T-helper 2 cell treated with Interferon-gamma antibody and Interleukin-4, amounts not matched to agents 100 ng/mL and 5 ng/mL, for 36 hours (primary cell): ENCODE measurements around the gene VPS13A. TPM values are rescaled to one million over a fixed set of nuclear protein-coding genes. Genes with fewer than 3 reads are reported as not detected.
"Not testable (repeated sequence)": the region's sequence is repeated elsewhere in the genome, so short reads cannot be mapped to it uniquely, and the experiment has no call there.

Experiments
- intact Hi-C: fragments of 100-400 bp; cut with micrococcal nuclease; formaldehyde crosslinking; loops from one replicate; pipeline ENCODE4 v1.15.1; 2023
- total RNA-seq: library from RNA; stranded (reverse); gene quantifications from 2 replicates; pipeline ENCODE4 v1.2.3, GENCODE V29; 2022

VPS13A gene
- total RNA-seq, 1 donor from 2014 or later = 47.6 TPM

DNA sequence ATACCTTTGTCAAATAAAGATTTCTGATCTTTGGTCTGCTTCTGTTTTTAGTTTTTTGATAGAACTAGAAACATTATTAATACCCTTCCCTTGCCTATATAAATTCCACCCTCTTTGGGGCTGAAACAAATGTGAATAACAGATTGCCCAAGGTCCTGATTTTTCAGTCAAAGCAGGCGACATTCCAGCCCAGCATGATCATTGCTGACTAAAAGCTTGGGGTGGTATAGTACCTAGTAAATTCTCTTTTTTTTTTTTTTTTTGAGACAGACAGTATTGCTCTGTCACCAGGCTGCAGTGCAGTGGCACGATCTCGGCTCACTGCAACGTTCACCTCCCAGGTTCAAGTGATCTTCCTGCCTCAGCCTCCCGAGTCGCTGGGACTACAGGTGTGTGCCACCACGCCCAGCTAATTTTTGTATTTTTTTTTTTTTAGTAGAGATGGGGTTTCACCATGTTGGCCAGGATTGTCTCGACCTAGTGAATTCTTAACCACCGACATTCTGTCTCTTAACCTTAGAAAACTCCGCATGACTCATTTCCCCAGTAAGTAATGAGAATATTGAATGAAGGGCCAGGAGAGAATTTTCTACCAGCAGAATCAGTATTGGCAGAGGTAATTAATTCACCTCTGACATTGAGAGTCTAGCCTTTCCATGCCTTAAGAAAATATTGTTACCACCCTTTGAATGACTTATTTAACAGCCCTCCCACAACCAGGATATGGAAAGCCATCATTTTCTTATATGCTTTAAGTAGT is 244.4 kb downstream of the VPS13A start:
- intact Hi-C loops = no loop called here

DNA sequence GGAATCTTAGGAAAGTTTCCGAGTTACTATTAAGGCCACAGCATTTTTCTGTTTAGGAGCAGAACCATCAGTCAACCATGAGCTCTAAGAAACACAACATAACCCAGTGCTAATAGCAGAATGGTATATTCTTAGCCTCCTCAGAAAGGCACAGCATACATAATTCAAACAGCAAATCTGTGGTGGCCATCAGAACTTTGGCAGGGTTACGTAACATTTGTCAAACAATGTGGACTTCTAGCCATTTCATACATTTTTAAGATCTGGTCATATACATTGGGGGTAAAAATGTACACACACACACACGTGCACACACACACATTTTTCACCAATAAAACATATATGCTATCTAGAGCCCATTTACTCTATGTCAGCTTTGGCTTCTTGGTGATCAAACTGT is 245.6 kb downstream of the VPS13A start:
- intact Hi-C loops = no loop called here

DNA sequence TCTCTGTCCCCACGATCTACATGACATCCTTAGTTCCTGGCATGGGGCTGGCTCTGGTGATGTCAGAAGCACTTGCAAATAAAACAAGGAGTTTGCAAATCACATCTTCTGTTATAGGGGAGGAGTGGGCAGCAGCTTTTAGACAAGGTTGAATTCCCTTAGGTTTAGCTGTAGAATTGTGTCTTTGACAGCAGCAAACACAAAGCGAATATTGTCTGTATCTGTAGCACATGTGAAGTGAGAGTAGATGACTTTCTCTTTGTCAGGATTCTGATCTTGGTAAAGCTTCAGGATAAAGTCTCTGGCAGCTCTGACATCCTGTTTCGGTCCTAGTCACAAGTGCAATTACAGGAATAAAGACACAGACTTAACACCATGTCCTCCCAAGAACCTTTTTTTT is 246.5 kb downstream of the VPS13A start:
- intact Hi-C loops = no loop called here

DNA sequence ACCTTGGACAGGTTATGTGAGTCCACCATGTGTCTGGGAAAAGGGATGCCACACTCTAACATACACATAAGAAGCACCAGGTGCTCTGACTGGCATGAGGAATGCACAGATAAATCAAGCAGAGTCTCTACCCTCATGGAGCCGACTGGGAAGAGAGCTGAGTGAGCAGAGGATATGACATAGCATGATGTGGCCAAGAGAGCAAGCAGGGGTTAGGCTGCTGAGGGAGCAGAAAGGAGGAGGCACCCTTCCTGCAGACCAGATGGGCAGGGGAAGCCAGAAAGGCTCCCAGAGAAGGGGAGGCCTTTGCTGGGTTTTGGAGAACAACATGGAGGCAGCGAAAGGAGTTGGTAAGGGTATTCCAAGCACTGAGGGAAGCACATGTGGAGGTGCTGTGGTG is 247.7 kb downstream of the VPS13A start:
- intact Hi-C loops = no loop called here

DNA sequence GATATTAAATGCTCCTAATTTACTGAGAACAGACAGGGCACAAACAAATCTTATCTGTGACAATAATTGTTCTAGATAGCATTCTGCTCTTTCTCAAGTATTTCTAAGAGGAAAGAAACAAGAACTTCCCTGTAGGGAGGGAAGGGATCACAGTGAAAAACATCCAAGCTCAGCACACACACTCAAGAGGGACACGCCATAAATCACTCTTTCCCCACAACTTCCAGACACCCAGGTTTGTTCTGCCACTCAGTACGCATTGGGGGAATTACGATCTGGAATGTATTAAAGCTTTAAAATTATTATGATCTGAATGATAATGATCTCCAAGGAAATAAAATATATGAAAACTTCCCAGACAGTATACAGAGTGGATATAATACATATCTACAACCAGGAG is 249.4 kb downstream of the VPS13A start:
- intact Hi-C loops = no loop called here

DNA sequence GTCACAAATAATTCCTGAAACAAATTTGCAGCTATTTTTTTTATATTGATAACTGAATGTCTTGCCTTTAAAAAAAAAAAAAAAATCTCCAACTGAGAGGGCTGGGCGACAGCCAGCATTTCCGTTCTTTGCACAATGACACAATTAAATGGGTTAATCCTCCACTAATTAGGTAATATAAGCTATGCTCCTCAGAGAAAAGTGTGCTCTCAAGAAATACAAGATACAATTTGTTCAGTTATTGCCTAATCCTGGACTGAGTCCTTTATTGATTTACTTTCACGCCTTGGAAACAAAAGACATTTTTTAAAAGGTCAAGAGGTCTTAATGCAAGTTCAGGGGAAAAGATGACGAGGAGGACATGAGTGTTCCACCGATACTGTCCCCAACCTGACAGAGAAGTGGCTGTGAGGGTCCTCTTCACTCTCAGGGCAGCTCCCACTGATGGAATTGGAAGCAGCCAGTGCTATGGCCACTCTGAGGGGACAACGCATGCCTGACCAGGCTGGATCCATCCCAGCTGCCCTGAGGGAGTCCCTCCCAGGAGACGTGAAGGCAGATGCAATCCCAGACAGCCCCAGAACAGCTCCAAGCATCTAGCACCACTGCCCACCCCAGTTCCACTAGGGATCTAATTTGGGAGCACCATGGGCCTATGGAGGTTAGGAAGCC is 250.1 kb downstream of the VPS13A start:
- intact Hi-C loops = no loop called here

DNA sequence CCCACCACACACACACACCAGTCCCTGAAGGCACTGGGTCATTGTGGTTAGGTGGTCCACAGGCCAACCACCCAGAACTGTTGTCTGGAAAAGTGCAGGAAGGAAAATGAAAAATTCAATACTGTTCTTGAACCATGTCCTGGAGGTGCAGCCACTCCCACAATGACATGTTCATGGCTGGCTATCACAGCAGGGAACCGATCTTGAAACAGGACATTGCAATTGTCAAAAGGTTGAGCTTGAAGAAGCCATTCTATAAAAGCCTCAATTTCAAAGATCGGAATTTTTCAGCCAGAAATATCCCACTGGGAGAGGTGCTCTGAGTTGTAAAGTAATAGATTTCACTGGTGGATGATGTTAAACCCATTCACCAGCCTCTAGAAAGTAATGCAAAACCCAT is 252.6 kb downstream of the VPS13A start:
- intact Hi-C loops = no loop called here

DNA sequence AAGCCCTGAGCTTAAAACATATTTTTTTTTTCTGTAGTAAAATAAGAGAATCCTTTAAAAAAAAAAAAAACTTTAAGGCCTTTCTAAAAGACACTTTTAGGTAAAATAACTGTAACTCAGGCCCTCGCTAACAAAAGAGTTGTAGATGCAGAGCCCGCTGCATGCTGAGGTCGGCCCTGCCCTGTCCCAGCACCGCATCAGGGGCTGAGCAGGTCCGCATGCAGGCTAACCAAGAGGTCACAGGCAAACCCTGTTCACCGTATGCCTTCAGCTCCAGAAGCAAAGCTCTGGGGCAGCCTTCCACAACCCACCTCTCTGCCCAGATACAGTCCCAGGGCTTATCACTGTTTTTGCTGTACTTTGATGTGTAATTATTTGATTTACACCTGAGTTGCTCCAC is 254.7 kb downstream of the VPS13A start:
- intact Hi-C loops = no loop called here

DNA sequence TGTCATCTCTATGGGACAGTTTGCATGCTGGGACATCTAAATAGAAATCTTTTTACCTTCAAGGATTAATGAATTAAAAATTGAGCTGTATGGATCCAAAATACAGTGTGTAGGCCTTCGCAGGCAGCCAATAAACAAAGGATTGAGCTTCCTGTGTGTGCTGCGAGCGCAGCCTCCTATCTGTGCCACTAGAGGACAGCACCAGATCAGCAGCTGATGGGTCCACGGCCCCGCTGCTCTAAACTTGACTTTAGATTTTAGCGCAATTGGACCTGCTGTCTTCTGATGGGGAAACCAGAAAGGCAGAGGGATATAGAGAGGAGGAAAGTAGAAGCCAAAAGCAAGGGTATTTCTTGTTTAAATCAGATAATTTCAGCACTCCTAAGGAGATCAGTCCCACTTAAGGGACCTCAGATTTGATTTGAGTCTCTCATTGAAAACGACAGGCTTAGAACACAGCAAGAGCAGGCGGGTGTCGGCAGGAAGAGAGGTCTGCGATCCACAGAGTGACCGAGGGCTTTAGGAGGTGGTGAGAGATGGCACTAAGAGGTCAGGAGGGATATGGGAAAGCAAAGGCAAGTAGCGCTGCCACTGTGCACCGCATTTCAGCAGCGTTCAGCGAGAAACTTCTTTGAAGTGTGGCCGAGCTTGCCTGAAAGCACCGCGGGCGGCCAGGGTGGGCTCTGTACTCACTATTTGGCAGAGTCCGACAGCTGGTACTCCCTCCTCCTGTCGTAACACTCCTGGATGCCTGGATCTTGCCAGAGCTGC is 256.5 kb downstream of the VPS13A start:
- intact Hi-C loops = loop anchor here (1.0 kb wide), 2 partner anchors 54 to 317 kb away; no protein-coding TSS in a partner anchor

DNA sequence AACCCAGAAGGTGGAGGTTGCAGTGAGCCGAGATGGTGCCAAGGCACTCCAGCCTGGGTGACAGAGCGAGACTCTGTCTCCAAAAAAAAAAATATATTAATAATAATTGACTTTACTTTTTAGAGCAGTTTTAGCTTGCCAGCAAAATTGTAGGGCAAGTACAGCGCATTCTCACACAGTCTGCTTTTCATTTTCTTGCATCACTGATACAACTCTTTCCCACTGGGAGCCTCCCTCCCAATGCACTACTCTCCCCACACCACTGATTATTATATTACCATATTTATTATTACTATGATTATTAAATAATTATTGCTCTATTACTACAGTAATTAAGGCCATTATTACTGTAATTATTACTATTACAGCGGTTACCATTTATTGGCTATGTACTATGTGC is 257.9 kb downstream of the VPS13A start:
- intact Hi-C loops = no loop called here

DNA sequence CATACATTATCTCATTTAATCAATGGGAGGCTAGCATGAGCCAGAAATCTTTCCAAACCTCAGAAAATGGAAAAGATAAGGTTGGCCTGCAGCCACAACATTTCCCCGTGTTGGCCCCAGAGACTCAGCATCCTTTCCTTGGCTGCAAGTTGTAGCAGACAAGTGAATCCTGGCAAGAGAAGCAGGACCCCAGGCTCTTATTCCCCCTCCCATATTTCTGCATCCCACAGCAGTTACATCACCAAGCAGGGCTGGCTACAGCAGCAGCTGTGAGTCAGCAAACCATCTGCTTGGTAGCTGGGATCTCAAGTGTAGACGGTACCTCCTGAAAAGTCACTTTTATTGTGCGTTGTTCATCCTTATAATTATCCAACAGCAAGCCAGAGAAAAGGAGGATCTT is 258.4 kb downstream of the VPS13A start:
- intact Hi-C loops = no loop called here

DNA sequence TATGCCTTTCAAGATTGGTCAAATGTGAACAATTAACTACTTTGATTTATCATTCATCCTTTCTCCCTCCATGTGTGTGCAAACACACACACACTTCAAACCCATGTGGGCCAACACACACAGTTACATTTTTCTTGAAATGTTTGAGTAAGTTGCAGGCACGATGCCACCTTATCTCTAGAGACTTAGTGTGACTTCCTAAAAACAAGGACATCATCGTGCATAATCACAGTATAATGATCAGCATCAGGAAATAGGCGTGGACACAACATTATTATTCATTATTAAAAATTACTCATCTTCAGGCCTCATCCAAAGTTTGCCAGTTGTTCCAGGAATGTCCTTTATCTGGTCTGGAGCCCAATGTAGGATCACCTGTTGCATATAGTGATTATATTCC is 261.3 kb downstream of the VPS13A start:
- intact Hi-C loops = no loop called here

DNA sequence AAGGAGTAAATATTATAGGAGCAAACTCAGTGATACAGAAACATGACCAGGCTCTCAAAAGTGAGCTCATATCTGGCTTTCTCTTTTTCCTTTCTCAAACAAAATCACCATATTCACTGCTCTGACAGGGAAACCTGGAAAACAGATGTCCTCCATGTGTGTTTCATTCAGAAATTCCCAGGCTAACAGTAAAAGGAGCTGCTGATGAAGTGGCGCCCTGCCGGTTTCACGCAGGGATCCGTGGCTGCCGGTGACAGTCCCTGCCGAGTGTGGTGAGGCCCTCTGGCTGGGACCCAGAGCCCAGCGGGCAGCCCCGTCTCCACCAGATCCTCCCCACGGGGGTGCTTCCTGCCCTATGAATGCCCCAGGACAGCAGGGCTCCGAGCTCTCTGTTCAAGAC is 262.7 kb downstream of the VPS13A start:
- intact Hi-C loops = no loop called here

DNA sequence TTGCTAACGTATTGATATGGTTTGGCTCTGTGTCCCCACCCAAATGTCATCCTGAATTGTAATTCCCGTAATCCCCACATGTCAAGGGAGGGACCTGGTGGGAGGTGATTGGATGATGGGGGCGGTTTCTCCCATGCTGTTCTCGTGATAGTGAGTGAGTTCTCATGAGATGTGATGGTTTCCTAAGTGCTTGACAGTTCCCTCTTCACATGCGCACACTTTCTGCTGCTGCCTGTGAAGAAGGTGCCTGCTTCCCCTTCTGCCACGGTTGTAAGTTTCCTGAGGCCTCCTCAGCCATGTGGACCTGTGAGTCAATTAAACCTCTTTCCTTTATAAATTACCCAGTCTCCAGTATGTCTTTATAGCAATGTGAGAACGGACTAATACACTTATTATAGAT is 263.8 kb downstream of the VPS13A start:
- intact Hi-C loops = not testable (repeated sequence)

DNA sequence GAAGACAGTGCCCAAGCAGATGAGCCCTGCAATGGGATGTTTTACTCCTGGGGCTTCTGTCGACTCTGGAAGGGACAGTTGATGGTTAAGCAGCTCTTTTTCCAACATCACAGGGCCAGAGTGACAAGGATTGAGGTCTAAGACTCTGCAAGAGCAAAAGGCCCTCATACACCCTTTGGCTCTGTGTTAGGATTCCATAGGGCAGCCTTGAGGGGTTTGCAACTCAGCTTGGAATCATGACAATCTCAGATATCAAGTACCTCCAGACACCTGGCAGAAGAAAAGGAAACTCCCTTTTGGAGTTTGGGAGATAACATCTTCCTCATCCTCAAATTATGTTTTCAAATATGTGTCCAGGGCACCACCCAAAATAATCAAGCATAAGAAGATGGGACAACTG is 265.1 kb downstream of the VPS13A start:
- intact Hi-C loops = no loop called here

DNA sequence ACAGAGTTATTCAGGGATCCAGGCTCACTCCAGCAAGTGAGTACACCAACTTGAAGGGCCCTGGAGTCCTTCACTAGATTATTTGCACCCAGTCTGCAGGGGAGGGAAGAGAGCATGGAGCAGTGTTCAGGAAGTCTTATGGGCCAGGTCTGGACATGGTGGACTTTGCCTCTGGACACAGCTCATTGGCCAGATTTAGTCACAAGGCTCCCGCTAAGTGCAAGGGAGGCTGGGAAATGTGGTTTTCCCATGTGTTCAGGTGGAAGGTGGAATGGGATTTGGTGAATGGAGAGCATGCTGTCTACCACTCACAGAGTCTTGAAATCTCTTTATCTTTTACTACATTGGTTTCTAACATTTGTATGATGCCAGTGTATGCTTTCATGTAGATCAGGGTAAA is 270.3 kb downstream of the VPS13A start:
- intact Hi-C loops = no loop called here

DNA sequence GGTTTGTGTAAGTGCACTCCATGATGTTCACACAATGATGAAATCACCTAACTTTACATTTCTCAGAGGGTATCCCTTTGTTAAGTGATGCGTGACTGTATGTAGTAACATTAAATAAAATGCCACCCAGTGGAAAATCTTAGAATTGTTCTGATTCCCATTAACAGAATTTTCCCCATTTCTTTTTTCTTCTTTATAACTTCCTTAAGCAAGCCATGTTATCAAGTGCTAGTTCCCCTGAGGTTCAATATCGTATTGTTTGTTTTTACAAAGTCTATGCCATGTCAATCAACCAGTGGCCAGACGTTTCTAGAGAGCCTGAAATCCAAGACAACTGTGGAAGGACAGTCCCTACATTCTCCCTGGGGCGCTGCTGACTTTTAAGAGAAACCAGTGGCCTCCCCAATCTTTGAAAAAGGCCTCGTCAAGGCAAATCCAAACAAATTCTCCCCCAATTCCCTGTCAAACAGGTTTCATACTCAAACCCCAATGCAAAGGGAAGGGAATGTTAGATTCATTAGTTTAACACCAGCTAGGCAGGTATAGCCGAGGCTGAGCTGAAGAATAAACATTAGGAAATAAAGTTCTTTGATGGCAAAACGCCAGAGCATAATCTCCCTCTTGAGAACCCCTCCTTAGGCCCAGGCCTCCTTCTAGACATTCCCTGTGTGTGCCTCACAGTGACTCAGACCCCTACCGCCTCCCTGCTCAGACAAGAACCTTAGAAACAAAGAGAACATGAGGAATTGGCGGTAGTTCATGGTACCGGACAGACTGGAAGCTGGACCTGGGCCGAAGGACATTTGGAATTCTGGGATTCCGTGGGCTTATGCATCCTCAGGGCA is 272.1 kb downstream of the VPS13A start:
- intact Hi-C loops = no loop called here

DNA sequence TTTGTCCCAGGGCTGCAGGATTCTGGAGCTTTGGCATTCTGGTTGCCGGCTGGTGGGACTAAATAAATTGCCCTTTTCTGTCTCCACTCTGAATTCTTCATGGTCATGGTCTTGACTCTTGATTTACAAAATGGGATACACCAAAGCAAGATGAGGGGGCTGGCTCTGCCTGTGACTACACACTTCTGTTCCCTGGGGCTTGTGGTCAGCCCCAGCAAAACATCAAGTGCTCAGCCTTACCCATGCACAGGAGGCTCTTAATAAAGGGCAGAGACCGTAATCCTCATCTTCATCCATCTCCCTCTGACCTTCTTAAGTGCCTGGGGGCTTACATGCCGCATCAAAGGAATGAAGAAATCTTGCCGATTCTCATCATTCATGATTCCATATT is 272.7 kb downstream of the VPS13A start:
- intact Hi-C loops = no loop called here

DNA sequence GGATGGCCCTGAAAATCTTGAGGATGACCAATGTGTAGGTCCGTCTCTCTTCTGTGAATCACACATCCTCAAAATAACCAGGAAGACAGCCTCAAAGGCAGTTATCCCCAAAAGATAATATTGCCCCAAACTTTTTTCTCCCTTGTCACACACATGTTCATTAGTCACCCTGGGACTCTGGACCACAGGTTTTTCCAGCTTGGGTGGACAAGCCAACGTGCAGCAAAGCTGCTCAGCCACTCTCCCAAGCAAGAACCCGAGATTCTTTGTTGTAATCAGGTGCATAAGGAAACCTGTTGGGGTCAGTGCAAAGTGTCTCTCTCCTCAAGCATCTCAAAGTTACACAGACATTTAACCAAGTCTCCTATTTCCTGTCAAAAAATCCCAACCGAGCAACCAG is 274.2 kb downstream of the VPS13A start:
- intact Hi-C loops = no loop called here

DNA sequence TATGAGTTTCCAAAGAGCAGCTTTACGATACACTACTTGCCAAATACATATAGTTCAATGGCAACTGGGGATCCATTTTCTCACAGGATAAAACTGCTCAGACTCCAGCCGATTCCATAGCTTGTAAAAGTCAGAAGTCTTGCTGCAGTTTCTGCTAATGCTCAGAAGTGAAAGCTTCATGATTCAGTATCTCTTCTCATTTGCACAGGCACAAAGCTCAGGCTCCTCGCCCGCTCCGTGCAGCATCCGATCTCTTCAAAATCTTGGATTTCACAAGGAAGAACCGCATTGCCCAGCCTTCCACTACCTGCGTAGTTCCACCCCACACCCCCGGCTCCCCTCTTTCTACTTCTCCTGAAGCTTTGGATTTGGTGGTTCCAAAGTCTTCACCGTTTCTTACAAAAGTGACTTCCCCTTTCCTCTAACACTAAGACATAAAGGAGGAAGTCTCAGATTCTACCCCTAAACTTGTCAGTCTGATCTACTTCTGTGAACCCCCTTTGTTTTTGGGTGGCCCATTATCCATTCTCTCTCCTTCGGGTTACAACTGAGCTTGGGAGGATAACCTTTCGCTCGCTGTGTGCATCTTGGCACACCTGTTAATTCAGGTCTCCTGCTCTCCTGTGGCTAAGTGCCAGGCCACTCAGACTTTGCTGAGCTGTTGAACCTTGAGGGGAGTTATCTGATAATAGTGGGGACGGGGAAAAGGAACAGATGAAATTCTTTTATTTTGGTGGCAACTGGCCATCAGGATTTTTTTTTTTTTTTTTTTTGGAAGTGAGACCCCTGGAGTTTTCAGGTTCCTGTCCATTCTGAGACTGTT is 276.7 kb downstream of the VPS13A start:
- intact Hi-C loops = no loop called here
